Upper lobe of left lung (tissue), 4 donors: ENCODE results near the gene UPF3B.
"Not testable (repeated sequence)": the region's sequence is repeated elsewhere in the genome, so short reads cannot be mapped to it uniquely, and the experiment has no call there.

Experiments
- CTCF ChIP-seq, 6 experiments: fragments of 450-650 bp in 4 of 6; fragments of 200-600 bp in 2 of 6; sonication (generic) in 2 of 6; IDR thresholded peaks; one replicate each; pipeline ENCODE4 v1.5.1; 2016 to 2019; ENCODE audit warnings: antibody characterized with exemption in 6 of 6
- POLR2A ChIP-seq, 4 donors: fragments of 450-650 bp; IDR thresholded peaks; one replicate each; pipeline ENCODE4 v1.5.1; 2016 to 2017; ENCODE audit warnings: antibody characterized with exemption in 4 of 4, mild to moderate bottlenecking in 2 of 4
- POLR2AphosphoS5 ChIP-seq, 2 donors: sonication (generic); formaldehyde crosslinking; IDR thresholded peaks; one replicate each; pipeline ENCODE4 v1.5.1; 2017; ENCODE audit warnings: antibody characterized with exemption in 2 of 2

GRCh38 chrX:119890626-119891025 lies 37.9 kb upstream of the UPF3B start:
- not testable (repeated sequence) for TF ChIP-seq POLR2AphosphoS5, CTCF, POLR2A (IDR thresholded peaks at IDR 0.05)
